OCI-LY1 (cell line): ENCODE results near the gene CHST12.

Experiments used
- CTCF ChIP-seq: fragments of 200-600 bp; sonication (generic), shearing (Covaris generic); IDR thresholded peaks from 2 replicates; pipeline ENCODE4 v1.5.1; 2017; ENCODE audit warnings: mild to moderate bottlenecking, antibody characterized with exemption, low read length, moderate library complexity, mixed read lengths
- EZH2 ChIP-seq: fragments of 200-600 bp; sonication (generic), shearing (Covaris generic); IDR thresholded peaks from 2 replicates; pipeline ENCODE4 v1.8.0; 2017; ENCODE audit warnings: borderline replicate concordance, mixed run types, mild to moderate bottlenecking, antibody characterized with exemption, low read length, moderate library complexity, mixed read lengths

GRCh38 chr7:2472739-2473138 is 69.3 kb downstream of the CHST12 start:
- TF ChIP-seq CTCF (no peak), EZH2 (no peak)
